HT1080 (cell line): ENCODE measurements around the gene C1QBP. TPM values are rescaled to one million over a fixed set of nuclear protein-coding genes. Genes with fewer than 3 reads are reported as not detected.

Experiments
- total RNA-seq: library from RNA; depleted of rRNA; stranded (reverse); fragments of >200 nt; shearing (Covaris generic); gene quantifications from 2 replicates; pipeline ENCODE4 v1.2.3, GENCODE V29; 2014; rRNA removed

C1QBP gene
- total RNA-seq, 1 experiment from 2014 or later = 661 TPM

Other genes with a start within 250 kb of the C1QBP start
- 6.4 and 8.1 TPM in 2 replicates for gene ZNF594, start 247.3 kb downstream of the C1QBP start, total RNA-seq
- not detected in 2 replicates for gene SCIMP, start 204.3 kb downstream of the C1QBP start, total RNA-seq
- 35.4 and 36.7 TPM in 2 replicates for gene RABEP1, start 156.9 kb downstream of the C1QBP start, total RNA-seq
- gene NUP88, start 19.5 kb downstream of the C1QBP start, total RNA-seq = 163 and 219 TPM in 2 replicates
- 45.8 and 68.7 TPM in 2 replicates for gene RPAIN, start 19.0 kb downstream of the C1QBP start, total RNA-seq
- gene DHX33, start 29.8 kb upstream of the C1QBP start, total RNA-seq = 13.4 and 26.3 TPM in 2 replicates
- 47.4 and 64.4 TPM in 2 replicates for gene DERL2, start 47.0 kb upstream of the C1QBP start, total RNA-seq
- gene MIS12, start 47.4 kb upstream of the C1QBP start, total RNA-seq = 18.7 and 25.9 TPM in 2 replicates
- gene NLRP1, start 145.4 kb upstream of the C1QBP start, total RNA-seq = 15.9 and 19.8 TPM in 2 replicates